AG09309 (cell line): ENCODE measurements around the gene EN1.

ENCODE experiments used
- DNase-seq: peaks from one replicate; pipeline ENCODE4 v3.0.0-alpha.2; 2010; ENCODE audit warnings: low read depth
- H3K4me3 ChIP-seq: 2 replicates; pipeline ENCODE4 v1.5.1; 2011; ENCODE audit warnings: mild to moderate bottlenecking, low read depth, low read length, moderate library complexity; ENCODE audit not compliant: control insufficient read depth
- TF ChIP-seq, protein P1 (sequence below): IDR thresholded peaks from 2 replicates; pipeline ENCODE4 v1.5.1; 2011; ENCODE audit warnings: mild to moderate bottlenecking, low read depth, low read length, inconsistent platforms; ENCODE audit not compliant: insufficient read depth, control insufficient read depth; ENCODE audit errors: missing control alignments

The EN1 gene

DNA sequence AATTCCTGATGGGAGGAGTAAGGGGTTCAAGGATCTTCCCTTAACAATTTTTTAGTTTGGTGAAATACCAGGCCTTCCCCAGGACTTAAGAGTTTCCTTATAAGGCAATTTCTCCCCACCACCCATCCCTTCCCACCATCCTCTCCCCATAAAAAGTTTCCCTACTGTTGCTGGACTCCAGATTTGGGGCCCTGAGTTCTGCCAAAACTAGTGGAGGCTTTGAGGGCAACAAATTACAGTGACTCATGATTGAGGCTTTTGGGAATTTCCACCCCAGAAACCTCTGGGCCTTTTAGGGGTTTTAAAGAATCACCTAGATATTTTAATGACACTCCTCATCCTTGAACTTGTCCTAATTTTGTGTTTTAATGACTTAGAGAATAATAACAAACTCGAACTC is 14.3 kb upstream of the EN1 start:
- H3K4me3 ChIP-seq: no peak overlapping the region

DNA sequence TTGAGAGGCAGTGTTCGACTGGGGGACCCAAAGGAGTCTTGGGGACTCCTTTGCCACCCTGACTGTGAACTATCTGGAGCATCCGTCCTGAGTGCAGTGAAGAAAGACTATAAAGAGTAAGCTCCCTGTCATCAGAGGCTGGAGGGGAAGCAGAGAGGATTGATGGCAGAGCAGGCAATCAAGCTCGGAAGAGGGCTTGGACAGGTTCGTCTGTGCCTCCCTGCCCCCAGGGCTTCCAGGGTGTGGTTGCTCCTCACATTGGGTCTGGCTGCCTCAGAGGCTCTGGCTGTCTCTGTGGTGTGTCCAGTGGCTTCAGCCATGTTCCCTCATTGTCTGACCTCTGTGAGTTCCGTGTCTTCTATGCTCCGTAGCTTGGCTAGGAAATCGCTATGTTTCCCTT is 13.8 kb upstream of the EN1 start:
- TF ChIP-seq, protein P1, sequence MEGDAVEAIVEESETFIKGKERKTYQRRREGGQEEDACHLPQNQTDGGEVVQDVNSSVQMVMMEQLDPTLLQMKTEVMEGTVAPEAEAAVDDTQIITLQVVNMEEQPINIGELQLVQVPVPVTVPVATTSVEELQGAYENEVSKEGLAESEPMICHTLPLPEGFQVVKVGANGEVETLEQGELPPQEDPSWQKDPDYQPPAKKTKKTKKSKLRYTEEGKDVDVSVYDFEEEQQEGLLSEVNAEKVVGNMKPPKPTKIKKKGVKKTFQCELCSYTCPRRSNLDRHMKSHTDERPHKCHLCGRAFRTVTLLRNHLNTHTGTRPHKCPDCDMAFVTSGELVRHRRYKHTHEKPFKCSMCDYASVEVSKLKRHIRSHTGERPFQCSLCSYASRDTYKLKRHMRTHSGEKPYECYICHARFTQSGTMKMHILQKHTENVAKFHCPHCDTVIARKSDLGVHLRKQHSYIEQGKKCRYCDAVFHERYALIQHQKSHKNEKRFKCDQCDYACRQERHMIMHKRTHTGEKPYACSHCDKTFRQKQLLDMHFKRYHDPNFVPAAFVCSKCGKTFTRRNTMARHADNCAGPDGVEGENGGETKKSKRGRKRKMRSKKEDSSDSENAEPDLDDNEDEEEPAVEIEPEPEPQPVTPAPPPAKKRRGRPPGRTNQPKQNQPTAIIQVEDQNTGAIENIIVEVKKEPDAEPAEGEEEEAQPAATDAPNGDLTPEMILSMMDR: no peak
- DNase-seq: no peak

More for the DNA sequence above, 14.3 kb upstream of the EN1 start:
- TF ChIP-seq, protein P1: no peak
- peak; percentile 31 for DNase-seq

DNA sequence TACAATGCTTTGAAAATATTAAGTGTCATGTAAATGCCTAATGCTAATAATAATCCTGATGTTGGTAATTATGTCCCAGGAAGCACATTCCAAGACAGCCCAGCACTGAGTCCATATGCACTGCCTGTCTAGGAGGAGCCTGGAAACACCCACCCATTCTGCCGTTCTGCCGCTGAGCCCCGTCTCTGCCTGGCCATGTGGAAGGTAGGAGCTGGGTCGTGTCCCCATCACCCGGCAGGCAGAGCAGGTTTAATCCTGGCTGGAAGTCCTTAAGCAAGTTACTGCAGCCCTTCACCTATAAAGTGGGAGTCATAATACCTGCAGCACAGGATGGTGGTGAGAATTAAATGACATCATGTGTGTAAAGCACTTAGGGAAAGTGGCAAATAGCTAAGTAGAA is 13.1 kb upstream of the EN1 start:
- DNase-seq: no peak
- TF ChIP-seq, protein P1: no peak
- H3K4me3 ChIP-seq: no peak overlapping the region

More for the DNA sequence above, 13.8 kb upstream of the EN1 start:
- no peak overlapping the region for H3K4me3 ChIP-seq

DNA sequence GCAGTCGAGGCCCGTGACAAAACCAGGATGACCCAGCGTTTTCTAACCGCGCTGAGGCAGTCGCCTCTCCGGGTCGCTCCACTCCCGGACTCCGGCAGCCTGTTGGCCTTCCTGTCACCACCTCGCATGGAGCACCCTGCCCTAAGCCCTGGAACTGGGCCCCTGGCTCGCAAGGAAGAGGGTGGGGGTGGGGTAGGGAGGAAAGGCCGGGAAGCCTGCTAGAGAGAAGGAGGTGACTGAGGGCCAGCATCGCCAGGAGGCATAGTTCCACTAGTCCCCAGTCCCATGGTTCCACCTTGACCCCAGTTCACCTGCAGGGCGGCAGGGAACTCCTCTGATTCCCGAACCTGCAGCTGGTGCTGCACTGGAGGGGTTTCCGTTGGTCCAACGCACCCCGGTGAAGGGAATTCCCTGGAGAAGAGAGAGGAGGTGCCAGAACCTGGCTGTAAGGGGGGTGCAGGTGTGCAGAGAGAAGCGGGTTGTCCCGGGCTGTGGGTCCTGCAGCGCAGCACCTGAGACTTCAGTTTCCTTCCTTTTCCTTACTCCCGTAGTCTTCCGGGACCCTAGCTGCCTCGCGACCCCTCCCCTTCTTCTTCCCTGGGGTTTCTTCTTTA is 11.8 kb upstream of the EN1 start:
- no peak overlapping the region for H3K4me3 ChIP-seq
- TF ChIP-seq, protein P1: no peak
- no peak for DNase-seq

GRCh38 chr2:118858485-118859156 is 11.2 kb upstream of the EN1 start:
- TF ChIP-seq, protein P1: no peak
- no peak for DNase-seq
- H3K4me3 ChIP-seq: no peak overlapping the region

DNA sequence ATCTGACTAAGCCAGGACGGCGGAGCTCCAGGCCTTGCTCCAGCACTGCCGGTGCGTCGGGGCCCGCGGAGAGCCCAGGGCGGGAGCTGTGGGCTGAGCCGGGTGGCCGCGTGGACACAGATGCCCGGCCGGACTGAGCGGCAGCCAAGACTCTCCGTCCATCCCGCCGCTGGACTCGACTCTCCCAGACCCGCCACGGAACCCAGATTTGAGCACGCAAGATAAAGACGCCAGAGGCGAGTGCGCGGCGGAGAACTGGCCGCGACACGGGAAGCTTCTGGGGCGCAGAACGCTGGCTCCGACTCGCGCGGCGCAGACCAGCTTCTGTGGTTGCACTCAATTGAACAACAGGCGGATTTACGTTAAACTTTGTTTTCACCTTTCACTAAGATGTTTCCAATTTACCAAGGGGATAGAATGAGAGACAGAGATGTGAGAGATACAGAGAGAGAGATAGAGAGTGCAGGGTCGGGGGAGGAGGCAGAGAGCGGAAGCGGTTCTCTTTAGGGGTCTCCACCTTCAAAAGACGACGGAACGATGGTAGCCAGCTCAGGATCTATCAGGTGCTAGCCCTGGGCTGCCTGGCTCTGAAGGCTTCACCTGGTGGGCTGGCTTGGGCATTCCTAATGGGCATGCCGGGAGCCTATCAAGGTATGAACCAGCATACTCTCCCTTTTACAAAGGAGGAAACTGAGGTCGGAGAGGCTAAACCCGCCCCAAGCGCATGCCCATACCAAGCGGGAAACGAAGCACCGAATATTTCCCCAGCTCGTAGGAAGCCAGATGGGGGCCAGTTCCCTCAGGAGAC is 10.4 kb upstream of the EN1 start:
- H3K4me3 ChIP-seq: no peak overlapping the region
- TF ChIP-seq, protein P1: no peak
- no peak for DNase-seq
